ENCODE data around the gene SUMF1.
A peak's percentile ranks its signal among the peaks of the same experiment; 100 is the strongest.

Gene SUMF1

GRCh38 chr3:4501437-4501836 is 34.4 kb upstream of the SUMF1 start:
- no peak for DNase-seq
- in situ Hi-C loops (cut with MboI; ENCODE audit: low pct_unique_long_range_greater_than_20kb, low sequenced_read_pairs): no loop called here

- in situ Hi-C loops (cut with MboI; ENCODE audit: low pct_unique_long_range_greater_than_20kb, low sequenced_read_pairs): no loop called here
Measured at GRCh38 chr3:4498446-4498845, 31.4 kb upstream of the SUMF1 start.

GRCh38 chr3:4497843-4498324 is 30.8 kb upstream of the SUMF1 start:
- in situ Hi-C loops (cut with MboI; ENCODE audit: low pct_unique_long_range_greater_than_20kb, low sequenced_read_pairs): no loop called here

More at GRCh38 chr3:4498446-4498845, 31.4 kb upstream of the SUMF1 start:
- no peak for DNase-seq

GRCh38 chr3:4497005-4497692 is 30.1 kb upstream of the SUMF1 start:
- in situ Hi-C loops (cut with MboI; ENCODE audit: low pct_unique_long_range_greater_than_20kb, low sequenced_read_pairs): no loop called here
- no peak for DNase-seq

More at GRCh38 chr3:4497843-4498324, 30.8 kb upstream of the SUMF1 start:
- no peak for DNase-seq

- DNase-seq: no peak
- in situ Hi-C loops (cut with MboI; ENCODE audit: low pct_unique_long_range_greater_than_20kb, low sequenced_read_pairs): no loop called here
Measured at GRCh38 chr3:4496087-4496452, 29.0 kb upstream of the SUMF1 start.

- DNase-seq: peak; percentile 55
- in situ Hi-C loops (cut with MboI; ENCODE audit: low pct_unique_long_range_greater_than_20kb, low sequenced_read_pairs): no loop called here
Measured at GRCh38 chr3:4495294-4496086, 28.4 kb upstream of the SUMF1 start.

GRCh38 chr3:4494895-4495264 is 27.8 kb upstream of the SUMF1 start:
- in situ Hi-C loops (cut with MboI; ENCODE audit: low pct_unique_long_range_greater_than_20kb, low sequenced_read_pairs): no loop called here
- DNase-seq: no peak

- in situ Hi-C loops (cut with MboI; ENCODE audit: low pct_unique_long_range_greater_than_20kb, low sequenced_read_pairs): no loop called here
- DNase-seq: peak; percentile 65
Measured at GRCh38 chr3:4493941-4494894, 27.1 kb upstream of the SUMF1 start.

- in situ Hi-C loops (cut with MboI; ENCODE audit: low pct_unique_long_range_greater_than_20kb, low sequenced_read_pairs): no loop called here
- DNase-seq: peak; percentile 99
Measured at GRCh38 chr3:4493014-4493940, 26.2 kb upstream of the SUMF1 start, which contains the start of gene ITPR1. ITPR1 (plus strand) TSS chr3:4493348; CDS start chr3:4516492, 23,144 bp downstream.

GRCh38 chr3:4492208-4493013 is 25.3 kb upstream of the SUMF1 start:
- in situ Hi-C loops (cut with MboI; ENCODE audit: low pct_unique_long_range_greater_than_20kb, low sequenced_read_pairs): no loop called here
- peak; percentile 79 for DNase-seq

- in situ Hi-C loops (cut with MboI; ENCODE audit: low pct_unique_long_range_greater_than_20kb, low sequenced_read_pairs): no loop called here
Measured at GRCh38 chr3:4491855-4492207, 24.8 kb upstream of the SUMF1 start.

GRCh38 chr3:4478261-4478660 is 11.2 kb upstream of the SUMF1 start:
- in situ Hi-C loops (cut with MboI; ENCODE audit: low pct_unique_long_range_greater_than_20kb, low sequenced_read_pairs): no loop called here
- DNase-seq: peak; percentile 61

More at GRCh38 chr3:4491855-4492207, 24.8 kb upstream of the SUMF1 start:
- DNase-seq: no peak

- in situ Hi-C loops (cut with MboI; ENCODE audit: low pct_unique_long_range_greater_than_20kb, low sequenced_read_pairs): no loop called here
- DNase-seq: no peak
Measured at GRCh38 chr3:4476496-4476895, 9.4 kb upstream of the SUMF1 start.

- in situ Hi-C loops (cut with MboI; ENCODE audit: low pct_unique_long_range_greater_than_20kb, low sequenced_read_pairs): no loop called here
- no peak for DNase-seq
Measured at GRCh38 chr3:4475804-4476203, 8.7 kb upstream of the SUMF1 start.

- peak; percentile 98 for DNase-seq
- in situ Hi-C loops (cut with MboI; ENCODE audit: low pct_unique_long_range_greater_than_20kb, low sequenced_read_pairs): no loop called here
Measured at GRCh38 chr3:4474683-4475490, 7.8 kb upstream of the SUMF1 start.

GRCh38 chr3:4472766-4473165 is 5.7 kb upstream of the SUMF1 start:
- in situ Hi-C loops (cut with MboI; ENCODE audit: low pct_unique_long_range_greater_than_20kb, low sequenced_read_pairs): no loop called here
- DNase-seq: no peak

- in situ Hi-C loops (cut with MboI; ENCODE audit: low pct_unique_long_range_greater_than_20kb, low sequenced_read_pairs): no loop called here
- DNase-seq: no peak
Measured at GRCh38 chr3:4472312-4472711, 5.2 kb upstream of the SUMF1 start.
